ENCODE data around the gene SEPSECS. TPM values are rescaled to one million over a fixed set of nuclear protein-coding genes. Genes with fewer than 3 reads are reported as not detected.

The SEPSECS gene
- total and polyA plus RNA-seq, 2 donors (not counting 3 experiments of a cell fraction or from before 2014, with no cell fraction given): 2.8 to 8.3 TPM

DNA sequence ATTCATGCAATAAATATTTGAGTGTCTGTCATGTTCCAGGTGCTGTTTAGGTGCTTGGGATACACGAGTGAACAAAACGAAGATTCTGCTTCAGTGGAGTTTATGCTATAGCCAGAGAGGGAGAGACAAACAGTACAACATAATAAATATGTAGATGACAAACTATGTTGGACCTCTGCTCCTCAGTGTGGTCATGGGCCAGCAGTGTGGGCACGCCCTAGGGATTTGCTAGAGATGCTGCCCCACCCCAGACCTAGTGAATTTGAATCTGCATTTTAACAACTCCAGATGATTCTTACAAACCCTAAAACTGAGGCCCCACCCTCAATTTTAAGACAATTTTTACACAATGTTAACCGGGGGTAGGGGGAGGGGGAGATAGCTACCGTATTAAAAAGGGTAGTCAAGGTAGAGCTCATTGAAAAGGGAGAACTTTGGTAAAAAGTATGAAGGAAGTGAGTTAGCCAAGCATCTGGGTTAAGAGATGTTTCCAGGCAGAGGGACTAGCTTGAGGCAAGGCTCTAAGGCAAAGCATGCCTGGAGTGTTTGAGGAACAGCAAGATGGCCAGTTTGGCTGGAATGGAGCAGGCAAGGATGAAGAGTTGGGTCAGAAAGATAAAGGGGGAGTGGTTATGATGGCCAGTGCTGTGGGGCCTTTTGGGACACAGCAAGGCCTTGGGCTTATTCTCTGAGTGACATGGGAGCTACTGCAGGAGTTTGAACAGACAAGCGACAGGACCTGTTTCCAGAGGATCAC is 42.4 kb downstream of the SEPSECS start:
- Histone ChIP-seq H3K36me3 (ENCODE audit: control insufficient read depth in 2 of 2, extremely low read depth in 1 of 2, insufficient read depth in 2 of 2, low read length in 2 of 2) (no peaks in the 10 kb centered on the region), H3K27me3 (ENCODE audit: control insufficient read depth in 2 of 2, insufficient read depth in 2 of 2, low read length in 2 of 2) (no peaks in the 10 kb centered on the region), H4K20me1 (replicated peaks; ENCODE audit: control insufficient read depth, extremely low read depth, insufficient read depth, low read length) (no peaks in the 10 kb centered on the region), H3K4me2 (ENCODE audit: insufficient read depth, low read length) (no peak overlapping the region), H3K27ac (ENCODE audit: insufficient read depth, low read depth, low read length) (no peak overlapping the region), H3K4me1 (ENCODE audit: control insufficient read depth, extremely low read depth, insufficient read depth, low read length) (no peaks in the 10 kb centered on the region), H3K4me3 (replicated peaks in 1 of 3; ENCODE audit: insufficient read depth in 1 of 3, low read depth in 1 of 3, low read length in 3 of 3) (no peak overlapping the region), H3K9ac (replicated peaks; ENCODE audit: extremely low read depth, insufficient read depth, low read length) (no peak overlapping the region), H3K79me2 (ENCODE audit: control insufficient read depth, insufficient read depth, low read length) (no peaks in the 10 kb centered on the region), H2AFZ (ENCODE audit: low read depth, low read length) (no peak overlapping the region), H3K9me3 (replicated peaks; ENCODE audit: control insufficient read depth, insufficient read depth, low read length) (no peaks in the 10 kb centered on the region), H3K9me1 (replicated peaks; ENCODE audit: control insufficient read depth, extremely low read depth, insufficient read depth, low read length) (no peaks in the 10 kb centered on the region)
- BruUV-seq (replicated peaks): no TSS peak
- DNase-seq (ENCODE audit: low read depth, low spot score) (no peak), FAIRE-seq (no peak)
- intact Hi-C loops (cut with micrococcal nuclease) (no loop called here), dilution Hi-C loops (cut with MboI; ENCODE audit: extremely low pct_ligation_motif_present, low sequenced_read_pairs) (no loop called here)
- TF ChIP-seq EZH2 (IDR thresholded peaks at IDR 0.05; ENCODE audit: borderline replicate concordance, low read depth, low read length, severe bottlenecking) (no peak), GATA2 (IDR thresholded peaks at IDR 0.05; ENCODE audit: insufficient read depth, insufficient read length, low read depth, low read length) (no peak), MAX (IDR thresholded peaks at IDR 0.05; ENCODE audit: insufficient read depth, insufficient read length) (no peak), POLR2A (IDR thresholded peaks at IDR 0.05; ENCODE audit: low read depth, low read length) (no peak), MYC (IDR thresholded peaks at IDR 0.05; ENCODE audit: low read depth, low read length) (no peak), JUN (IDR thresholded peaks at IDR 0.05; ENCODE audit: borderline replicate concordance, insufficient read depth, insufficient read length, low read depth) (no peak), FOS (IDR thresholded peaks at IDR 0.05; ENCODE audit: borderline replicate concordance, insufficient read depth, low read length) (no peak), POLR2AphosphoS5 (IDR thresholded peaks at IDR 0.05; ENCODE audit: insufficient read depth, low read depth, low read length) (no peak)
- TF ChIP-seq, protein P1, sequence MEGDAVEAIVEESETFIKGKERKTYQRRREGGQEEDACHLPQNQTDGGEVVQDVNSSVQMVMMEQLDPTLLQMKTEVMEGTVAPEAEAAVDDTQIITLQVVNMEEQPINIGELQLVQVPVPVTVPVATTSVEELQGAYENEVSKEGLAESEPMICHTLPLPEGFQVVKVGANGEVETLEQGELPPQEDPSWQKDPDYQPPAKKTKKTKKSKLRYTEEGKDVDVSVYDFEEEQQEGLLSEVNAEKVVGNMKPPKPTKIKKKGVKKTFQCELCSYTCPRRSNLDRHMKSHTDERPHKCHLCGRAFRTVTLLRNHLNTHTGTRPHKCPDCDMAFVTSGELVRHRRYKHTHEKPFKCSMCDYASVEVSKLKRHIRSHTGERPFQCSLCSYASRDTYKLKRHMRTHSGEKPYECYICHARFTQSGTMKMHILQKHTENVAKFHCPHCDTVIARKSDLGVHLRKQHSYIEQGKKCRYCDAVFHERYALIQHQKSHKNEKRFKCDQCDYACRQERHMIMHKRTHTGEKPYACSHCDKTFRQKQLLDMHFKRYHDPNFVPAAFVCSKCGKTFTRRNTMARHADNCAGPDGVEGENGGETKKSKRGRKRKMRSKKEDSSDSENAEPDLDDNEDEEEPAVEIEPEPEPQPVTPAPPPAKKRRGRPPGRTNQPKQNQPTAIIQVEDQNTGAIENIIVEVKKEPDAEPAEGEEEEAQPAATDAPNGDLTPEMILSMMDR (IDR thresholded peaks at IDR 0.05; ENCODE audit: extremely low read depth in 1 of 2, insufficient read depth in 1 of 2, low read depth in 1 of 2, low read length in 2 of 2): no peak
- ChIA-PET POLR2A (no interaction called here), CTCF (interaction anchor here (0.5 to 1.5 kb wide), 3 partner anchors 27 to 450 kb away, joined by 3 to 10 read pairs (median 4); no protein-coding TSS in a partner anchor)
